ENCODE results near the gene RAB6D. TPM values are rescaled to one million over a fixed set of nuclear protein-coding genes. Genes with fewer than 3 reads are reported as not detected.
A peak's percentile ranks its signal among the peaks of the same experiment; 100 is the strongest.
"Not testable (repeated sequence)": the region's sequence is repeated elsewhere in the genome, so short reads cannot be mapped to it uniquely, and the experiment has no call there.

The RAB6D gene
- total RNA-seq, 1 donor from 2014 or later, result not detected

DNA sequence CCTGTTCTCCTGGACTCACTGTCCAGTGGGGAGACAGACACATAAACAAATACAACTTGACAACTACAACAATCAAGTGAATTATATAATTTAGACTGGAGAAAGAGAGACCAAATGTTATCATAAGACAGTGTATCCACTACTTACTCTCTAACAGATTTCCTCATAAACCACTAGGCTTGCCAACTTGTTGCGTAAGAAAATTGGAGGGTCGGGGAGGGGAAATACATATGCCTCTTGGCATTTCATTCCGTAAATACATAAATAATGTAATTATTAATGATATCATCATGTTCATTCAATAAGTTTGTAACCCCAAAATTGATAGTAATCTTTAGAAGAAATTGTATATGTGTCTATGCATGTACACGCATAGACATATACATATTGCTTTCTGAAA is 14.9 kb downstream of the RAB6D start:
- Mint-ChIP-seq H3K36me3 (ENCODE audit: unreplicated experiment) (no peaks in the 10 kb centered on the region), H3K27ac (ENCODE audit: unreplicated experiment) (no peak overlapping the region), H3K9me3 (ENCODE audit: unreplicated experiment) (no peaks in the 10 kb centered on the region), H3K4me1 (ENCODE audit: unreplicated experiment) (no peaks in the 10 kb centered on the region), H3K27me3 (ENCODE audit: unreplicated experiment) (peaks cover 10% of the 10 kb centered on the region), H3K4me3 (ENCODE audit: unreplicated experiment) (no peak overlapping the region)
- no peak for DNase-seq (ENCODE audit: extremely low spot score, unreplicated experiment)
- TF ChIP-seq, protein P1, sequence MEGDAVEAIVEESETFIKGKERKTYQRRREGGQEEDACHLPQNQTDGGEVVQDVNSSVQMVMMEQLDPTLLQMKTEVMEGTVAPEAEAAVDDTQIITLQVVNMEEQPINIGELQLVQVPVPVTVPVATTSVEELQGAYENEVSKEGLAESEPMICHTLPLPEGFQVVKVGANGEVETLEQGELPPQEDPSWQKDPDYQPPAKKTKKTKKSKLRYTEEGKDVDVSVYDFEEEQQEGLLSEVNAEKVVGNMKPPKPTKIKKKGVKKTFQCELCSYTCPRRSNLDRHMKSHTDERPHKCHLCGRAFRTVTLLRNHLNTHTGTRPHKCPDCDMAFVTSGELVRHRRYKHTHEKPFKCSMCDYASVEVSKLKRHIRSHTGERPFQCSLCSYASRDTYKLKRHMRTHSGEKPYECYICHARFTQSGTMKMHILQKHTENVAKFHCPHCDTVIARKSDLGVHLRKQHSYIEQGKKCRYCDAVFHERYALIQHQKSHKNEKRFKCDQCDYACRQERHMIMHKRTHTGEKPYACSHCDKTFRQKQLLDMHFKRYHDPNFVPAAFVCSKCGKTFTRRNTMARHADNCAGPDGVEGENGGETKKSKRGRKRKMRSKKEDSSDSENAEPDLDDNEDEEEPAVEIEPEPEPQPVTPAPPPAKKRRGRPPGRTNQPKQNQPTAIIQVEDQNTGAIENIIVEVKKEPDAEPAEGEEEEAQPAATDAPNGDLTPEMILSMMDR (IDR thresholded peaks at IDR 0.05), result no peak

GRCh38 chr2:131347035-131347434 is 16.9 kb downstream of the RAB6D start:
- H3K27me3 Mint-ChIP-seq (ENCODE audit: unreplicated experiment); DNase-seq (ENCODE audit: extremely low spot score, unreplicated experiment); H3K4me1 Mint-ChIP-seq (ENCODE audit: unreplicated experiment); H3K4me3 Mint-ChIP-seq (ENCODE audit: unreplicated experiment); H3K36me3 Mint-ChIP-seq (ENCODE audit: unreplicated experiment); H3K27ac Mint-ChIP-seq (ENCODE audit: unreplicated experiment); H3K9me3 Mint-ChIP-seq (ENCODE audit: unreplicated experiment): not testable (repeated sequence)

DNA sequence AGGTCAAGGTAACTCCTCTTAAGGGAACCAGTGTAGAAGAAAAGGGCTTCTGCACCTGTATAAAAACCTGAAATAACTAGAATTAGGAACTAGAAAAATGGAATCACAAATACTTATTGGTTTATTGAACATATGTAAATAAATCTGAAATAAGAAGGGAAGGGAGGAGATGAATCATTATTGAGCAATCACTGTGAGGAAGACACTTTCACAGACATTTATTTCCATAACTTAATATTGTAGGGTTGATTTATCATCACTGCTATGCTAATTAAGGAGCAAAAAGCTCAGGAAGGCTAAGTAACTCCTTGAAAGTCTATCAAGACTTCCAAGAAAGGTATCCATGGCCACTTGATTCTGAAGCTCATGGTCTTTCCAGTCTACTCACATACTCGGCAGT is 24.7 kb downstream of the RAB6D start:
- H3K9me3 Mint-ChIP-seq (ENCODE audit: unreplicated experiment); H3K4me3 Mint-ChIP-seq (ENCODE audit: unreplicated experiment); H3K4me1 Mint-ChIP-seq (ENCODE audit: unreplicated experiment); H3K27ac Mint-ChIP-seq (ENCODE audit: unreplicated experiment); H3K27me3 Mint-ChIP-seq (ENCODE audit: unreplicated experiment); H3K36me3 Mint-ChIP-seq (ENCODE audit: unreplicated experiment); DNase-seq (ENCODE audit: extremely low spot score, unreplicated experiment): not testable (repeated sequence)

DNA sequence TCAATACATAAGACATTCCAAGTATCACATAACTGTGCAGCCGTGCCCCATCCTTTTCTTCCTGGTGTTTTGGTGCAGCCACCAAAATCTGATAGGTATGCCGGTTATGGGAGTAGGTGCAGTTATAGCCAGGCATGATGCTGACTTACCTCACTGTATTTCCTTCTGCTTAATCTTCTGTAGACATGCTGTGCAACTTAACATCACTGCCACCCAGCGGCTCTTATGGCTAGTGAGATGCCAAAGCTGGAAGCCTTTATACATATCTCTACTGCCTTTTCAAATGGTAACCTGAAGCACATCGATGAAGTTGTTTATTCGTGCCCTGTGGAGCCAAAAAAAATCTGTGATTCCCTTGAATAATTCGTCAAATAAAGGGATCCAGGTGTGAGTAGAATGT is 28.6 kb downstream of the RAB6D start:
- H3K27me3 Mint-ChIP-seq (ENCODE audit: unreplicated experiment), result peaks cover 18% of the 10 kb centered on the region
- not testable (repeated sequence) for H3K9me3 Mint-ChIP-seq (ENCODE audit: unreplicated experiment); H3K36me3 Mint-ChIP-seq (ENCODE audit: unreplicated experiment); DNase-seq (ENCODE audit: extremely low spot score, unreplicated experiment); H3K27ac Mint-ChIP-seq (ENCODE audit: unreplicated experiment); H3K4me1 Mint-ChIP-seq (ENCODE audit: unreplicated experiment); H3K4me3 Mint-ChIP-seq (ENCODE audit: unreplicated experiment)
- TF ChIP-seq, protein P1 (IDR thresholded peaks at IDR 0.05), result peak; percentile 40

GRCh38 chr2:131332709-131333108 is 31.3 kb downstream of the RAB6D start:
- not testable (repeated sequence) for H3K27ac Mint-ChIP-seq (ENCODE audit: unreplicated experiment); H3K9me3 Mint-ChIP-seq (ENCODE audit: unreplicated experiment); H3K4me3 Mint-ChIP-seq (ENCODE audit: unreplicated experiment); H3K4me1 Mint-ChIP-seq (ENCODE audit: unreplicated experiment); H3K36me3 Mint-ChIP-seq (ENCODE audit: unreplicated experiment); DNase-seq (ENCODE audit: extremely low spot score, unreplicated experiment)
- H3K27me3 Mint-ChIP-seq (ENCODE audit: unreplicated experiment), result peaks cover 27% of the 10 kb centered on the region

- H3K4me1 Mint-ChIP-seq (ENCODE audit: unreplicated experiment); H3K9me3 Mint-ChIP-seq (ENCODE audit: unreplicated experiment); DNase-seq (ENCODE audit: extremely low spot score, unreplicated experiment); H3K4me3 Mint-ChIP-seq (ENCODE audit: unreplicated experiment); H3K36me3 Mint-ChIP-seq (ENCODE audit: unreplicated experiment); H3K27ac Mint-ChIP-seq (ENCODE audit: unreplicated experiment): not testable (repeated sequence)
- peaks cover 29% of the 10 kb centered on the region for H3K27me3 Mint-ChIP-seq (ENCODE audit: unreplicated experiment)
These were observed 33.0 kb downstream of the RAB6D start for GRCh38 chr2:131331000-131331399.

DNA sequence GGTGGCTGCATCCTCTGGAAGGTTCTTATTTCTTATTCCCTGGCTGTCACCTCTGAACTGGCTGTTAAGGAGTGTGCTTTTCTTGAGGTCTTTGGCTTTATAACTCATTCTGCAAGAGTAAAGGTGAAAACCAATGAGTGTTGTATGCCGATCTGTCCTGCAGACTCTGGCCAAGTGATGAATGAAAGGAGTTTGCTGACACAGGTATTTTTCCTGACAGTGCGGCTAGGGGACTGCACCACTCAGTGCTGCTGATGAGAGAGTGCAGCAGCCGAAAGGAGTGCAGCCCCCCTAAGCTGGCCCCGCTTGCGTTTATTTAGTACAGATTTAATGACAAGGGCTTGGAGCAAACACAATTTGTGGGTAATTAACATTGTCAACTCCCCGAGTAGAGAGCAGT is 41.8 kb downstream of the RAB6D start:
- no peaks in the 10 kb centered on the region for H3K4me1 Mint-ChIP-seq (ENCODE audit: unreplicated experiment)
- H3K4me3 Mint-ChIP-seq (ENCODE audit: unreplicated experiment), result no peak overlapping the region
- peaks cover 4% of the 10 kb centered on the region for H3K9me3 Mint-ChIP-seq (ENCODE audit: unreplicated experiment)
- TF ChIP-seq, protein P1 (IDR thresholded peaks at IDR 0.05), result no peak
- H3K36me3 Mint-ChIP-seq (ENCODE audit: unreplicated experiment), result no peaks in the 10 kb centered on the region
- no peak for DNase-seq (ENCODE audit: extremely low spot score, unreplicated experiment)
- H3K27ac Mint-ChIP-seq (ENCODE audit: unreplicated experiment), result no peak overlapping the region
- peaks cover 8% of the 10 kb centered on the region for H3K27me3 Mint-ChIP-seq (ENCODE audit: unreplicated experiment)

DNA sequence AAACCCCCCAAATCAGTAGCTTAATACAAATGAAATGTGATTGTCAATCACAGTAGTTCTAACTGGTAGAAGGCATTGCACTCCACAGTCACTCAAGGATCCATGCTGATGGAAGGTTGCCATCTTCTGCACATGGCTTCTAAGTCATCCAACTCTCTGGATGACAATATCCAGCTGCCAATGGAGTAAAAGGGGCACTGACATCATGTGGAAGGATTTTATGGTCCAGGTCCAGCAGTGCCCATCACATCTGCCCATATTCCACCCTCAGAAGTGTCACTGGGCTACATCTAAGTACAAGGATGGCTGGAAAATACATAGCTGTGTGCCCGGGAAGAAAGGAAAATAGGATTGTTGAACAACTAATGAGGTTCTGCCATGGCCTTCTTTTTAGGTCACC is 42.6 kb downstream of the RAB6D start:
- not testable (repeated sequence) for H3K27me3 Mint-ChIP-seq (ENCODE audit: unreplicated experiment); DNase-seq (ENCODE audit: extremely low spot score, unreplicated experiment); H3K4me1 Mint-ChIP-seq (ENCODE audit: unreplicated experiment); H3K27ac Mint-ChIP-seq (ENCODE audit: unreplicated experiment); H3K36me3 Mint-ChIP-seq (ENCODE audit: unreplicated experiment); H3K9me3 Mint-ChIP-seq (ENCODE audit: unreplicated experiment); H3K4me3 Mint-ChIP-seq (ENCODE audit: unreplicated experiment)

GRCh38 chr2:131311001-131311400 is 53.0 kb downstream of the RAB6D start:
- not testable (repeated sequence) for H3K36me3 Mint-ChIP-seq (ENCODE audit: unreplicated experiment); DNase-seq (ENCODE audit: extremely low spot score, unreplicated experiment); H3K4me3 Mint-ChIP-seq (ENCODE audit: unreplicated experiment); H3K9me3 Mint-ChIP-seq (ENCODE audit: unreplicated experiment); H3K27ac Mint-ChIP-seq (ENCODE audit: unreplicated experiment); H3K4me1 Mint-ChIP-seq (ENCODE audit: unreplicated experiment); H3K27me3 Mint-ChIP-seq (ENCODE audit: unreplicated experiment)
